IMR-90 (cell line): ENCODE measurements around the gene GLIS1. TPM values are rescaled to one million over a fixed set of nuclear protein-coding genes. Genes with fewer than 3 reads are reported as not detected.

Experiments
- ATAC-seq: fragments of 200-7000 bp; cut with Tn5 transposase; 2 replicates; pipeline ENCODE4 v1.9.1; 2020; ENCODE audit warnings: low read depth, mild to moderate bottlenecking, moderate library complexity
- BruUV-seq: library from RNA; stranded (reverse); fragments of 400-500 nt; replicated peaks from 2 replicates; lab custom pipeline; 2021; lab: Mats Ljungman, UMichigan
- CTCF ChIA-PET: fragments of 300-600 bp; formaldehyde crosslinking; extraction: SDS; loops from one replicate; lab custom pipeline; 2021; ENCODE audit warnings: antibody characterized with exemption; lab: Yijun Ruan, JAX
- POLR2A ChIA-PET: fragments of 300-600 bp; sonication (Branson Sonifier 250); formaldehyde crosslinking; loops from one replicate; lab custom pipeline; 2022; ENCODE audit warnings: antibody characterized with exemption; ENCODE audit not compliant: unreplicated experiment; lab: Charles Lee
- DNase-seq: peaks from one replicate; pipeline ENCODE4 v3.0.0; 2013
- H2AFZ ChIP-seq: replicated peaks from 2 replicates; pipeline ENCODE3; 2013; ENCODE audit warnings: low read length, mild to moderate bottlenecking; ENCODE audit not compliant: poor library complexity
- H2AK5ac ChIP-seq: 2 replicates; pipeline ENCODE4 v1.6.1; 2013; ENCODE audit warnings: low read depth, low read length, inconsistent platforms
- H2AK9ac ChIP-seq: replicated peaks from 2 replicates; pipeline ENCODE3; 2013; ENCODE audit warnings: mild to moderate bottlenecking, low read depth, low read length, moderate library complexity; ENCODE audit not compliant: poor library complexity
- H2BK120ac ChIP-seq: 2 replicates; pipeline ENCODE4 v1.6.1; 2013; ENCODE audit warnings: low read depth, low read length, inconsistent platforms
- H2BK15ac ChIP-seq: 3 replicates; pipeline ENCODE4 v1.6.1; 2013; ENCODE audit warnings: low read depth, low read length, inconsistent platforms
- H2BK20ac ChIP-seq: 2 replicates; pipeline ENCODE4 v1.6.1; 2013; ENCODE audit warnings: low read depth, mild to moderate bottlenecking, inconsistent platforms, low read length, moderate library complexity
- H2BK5ac ChIP-seq: 2 replicates; pipeline ENCODE4 v1.6.1; 2013; ENCODE audit warnings: mild to moderate bottlenecking, low read depth, low read length, inconsistent platforms; ENCODE audit not compliant: poor library complexity, severe bottlenecking
- H3K14ac ChIP-seq: replicated peaks from 2 replicates; pipeline ENCODE4 v1.6.1; 2013; ENCODE audit warnings: low read depth, low read length, inconsistent platforms
- H3K18ac ChIP-seq: 2 replicates; pipeline ENCODE4 v1.6.1; 2013; ENCODE audit warnings: low read depth, low read length, control low read depth
- H3K23ac ChIP-seq: 2 replicates; pipeline ENCODE4 v1.6.1; 2013; ENCODE audit warnings: low read depth, low read length, inconsistent platforms
- H3K27ac ChIP-seq: 2 replicates; pipeline ENCODE4 v1.5.1; 2013; ENCODE audit warnings: mild to moderate bottlenecking, control low read depth, low read length; ENCODE audit not compliant: insufficient read depth
- H3K27me3 ChIP-seq: 2 replicates; pipeline ENCODE4 v1.6.1; 2013; ENCODE audit warnings: low read length; ENCODE audit not compliant: control insufficient read depth, insufficient read depth
- H3K36me3 ChIP-seq: 2 replicates; pipeline ENCODE4 v1.6.1; 2013; ENCODE audit warnings: low read length, mixed read lengths; ENCODE audit not compliant: control insufficient read depth, insufficient read depth
- H3K4ac ChIP-seq: 2 replicates; pipeline ENCODE4 v1.6.1; 2013; ENCODE audit warnings: low read depth, low read length, inconsistent platforms
- H3K4me1 ChIP-seq: 2 replicates; pipeline ENCODE4 v1.6.1; 2013; ENCODE audit warnings: low read length, mixed read lengths; ENCODE audit not compliant: control insufficient read depth, insufficient read depth
- H3K4me2 ChIP-seq: 2 replicates; pipeline ENCODE4 v1.6.1; 2013; ENCODE audit warnings: low read depth, mild to moderate bottlenecking, control low read depth, low read length, moderate library complexity
- H3K4me3 ChIP-seq: 2 replicates; pipeline ENCODE4 v1.5.1; 2013; ENCODE audit warnings: low read depth, mild to moderate bottlenecking, control low read depth, low read length, moderate library complexity; ENCODE audit not compliant: insufficient read depth
- H3K56ac ChIP-seq: 2 replicates; pipeline ENCODE4 v1.6.1; 2013; ENCODE audit warnings: low read length, inconsistent platforms; ENCODE audit not compliant: insufficient read depth; ENCODE audit errors: extremely low read depth
- H3K79me1 ChIP-seq, 2 experiments: 2 replicates each; pipeline ENCODE4 v1.6.1; 2013; ENCODE audit warnings: low read length in 2 of 2, inconsistent platforms in 1 of 2, low read depth in 1 of 2
- H3K9ac ChIP-seq: 2 replicates; pipeline ENCODE4 v1.6.1; 2013; ENCODE audit warnings: low read depth, low read length, control low read depth
- H3K9me1 ChIP-seq: 2 replicates; pipeline ENCODE4 v1.6.1; 2013; ENCODE audit warnings: low read length, inconsistent platforms; ENCODE audit not compliant: insufficient read depth
- H3K9me3 ChIP-seq: 2 replicates; pipeline ENCODE4 v1.6.1; 2013; ENCODE audit warnings: low read length; ENCODE audit not compliant: control insufficient read depth, insufficient read depth
- H4K20me1 ChIP-seq: 2 replicates; pipeline ENCODE4 v1.6.1; 2013; ENCODE audit warnings: low read length, inconsistent platforms; ENCODE audit not compliant: insufficient read depth
- H4K5ac ChIP-seq: 2 replicates; pipeline ENCODE4 v1.6.1; 2013; ENCODE audit warnings: mild to moderate bottlenecking, low read depth, low read length, control low read depth
- H4K8ac ChIP-seq, 2 experiments: 2 replicates each; pipeline ENCODE4 v1.6.1; 2013; ENCODE audit warnings: low read depth in 2 of 2, low read length in 2 of 2, control low read depth in 1 of 2, inconsistent platforms in 1 of 2
- H4K91ac ChIP-seq: 2 replicates; pipeline ENCODE4 v1.6.1; 2013; ENCODE audit warnings: low read depth, low read length, inconsistent platforms; ENCODE audit not compliant: insufficient read depth
- BHLHE40 ChIP-seq: fragments of 150-350 bp; IDR thresholded peaks from 2 replicates; pipeline ENCODE4 v1.6.1; 2016; ENCODE audit warnings: mild to moderate bottlenecking, low read depth, low read length
- CEBPB ChIP-seq: IDR thresholded peaks from 2 replicates; pipeline ENCODE4 v1.6.1; 2012; ENCODE audit warnings: low read depth, low read length, improper control_type of control experiment
- CHD1 ChIP-seq: IDR thresholded peaks from 2 replicates; pipeline ENCODE4 v1.6.1; 2012; ENCODE audit warnings: low read depth, low read length, improper control_type of control experiment
- CTCF ChIP-seq: conservative IDR thresholded peaks from 2 replicates; pipeline ENCODE4 v1.5.1; 2012; ENCODE audit warnings: mild to moderate bottlenecking, low read depth, low read length, improper control_type of control experiment
- ELK1 ChIP-seq: fragments of 150-350 bp; IDR thresholded peaks from 2 replicates; pipeline ENCODE4 v1.6.1; 2016; ENCODE audit warnings: low read depth, mild to moderate bottlenecking, low read length, moderate library complexity, borderline replicate concordance
- FOS ChIP-seq: fragments of 150-350 bp; IDR thresholded peaks from 2 replicates; pipeline ENCODE4 v1.6.1; 2016; ENCODE audit warnings: low read depth, low read length
- MAFK ChIP-seq: IDR thresholded peaks from 2 replicates; pipeline ENCODE4 v1.6.1; 2012; ENCODE audit warnings: low read depth, low read length, improper control_type of control experiment
- MAZ ChIP-seq: IDR thresholded peaks from 2 replicates; pipeline ENCODE4 v1.6.1; 2012; ENCODE audit warnings: low read depth, mild to moderate bottlenecking, low read length, improper control_type of control experiment, moderate library complexity, borderline replicate concordance
- MXI1 ChIP-seq: IDR thresholded peaks from 2 replicates; pipeline ENCODE4 v1.6.1; 2012; ENCODE audit warnings: low read depth, mild to moderate bottlenecking, low read length, moderate library complexity, borderline replicate concordance
- POLR2A ChIP-seq: IDR thresholded peaks from 2 replicates; pipeline ENCODE4 v1.6.1; 2012; ENCODE audit warnings: mild to moderate bottlenecking, low read depth, low read length
- RAD21 ChIP-seq: IDR thresholded peaks from 2 replicates; pipeline ENCODE4 v1.6.1; 2012; ENCODE audit warnings: low read length, improper control_type of control experiment
- RCOR1 ChIP-seq: IDR thresholded peaks from 2 replicates; pipeline ENCODE4 v1.6.1; 2012; ENCODE audit warnings: mild to moderate bottlenecking, low read length, improper control_type of control experiment; ENCODE audit not compliant: insufficient replicate concordance
- RFX5 ChIP-seq: IDR thresholded peaks from 2 replicates; pipeline ENCODE4 v1.8.0; 2012; ENCODE audit warnings: low read depth, mild to moderate bottlenecking, low read length, moderate library complexity
- SMC3 ChIP-seq: fragments of 150-350 bp; IDR thresholded peaks from 2 replicates; pipeline ENCODE4 v1.6.1; 2016; ENCODE audit warnings: low read depth, mild to moderate bottlenecking, antibody characterized with exemption, low read length, moderate library complexity
- USF2 ChIP-seq: fragments of 150-350 bp; IDR thresholded peaks from 2 replicates; pipeline ENCODE4 v1.6.1; 2017; ENCODE audit warnings: mild to moderate bottlenecking, antibody characterized with exemption, low read length, low read depth
- WGBS, 2 experiments: methylation state at CpG; one replicate each; pipeline versions ENCODE4 v1.1.5 to v1.1.7; 2013; ENCODE audit warnings: missing lambda C conversion rate in 2 of 2; ENCODE audit not compliant: insufficient read length in 1 of 2; ENCODE audit errors: extremely low coverage in 2 of 2; 5-methylcytosine and 5-hydroxymethylcytosine counted together
- dilution Hi-C: fragments of 300-500 bp; cut with HindIII; formaldehyde crosslinking; loops from one replicate; pipeline ENCODE4 v1.14.3; 2018; ENCODE audit warnings: low sequenced_read_pairs; ENCODE audit not compliant: unreplicated experiment
- in situ Hi-C: fragments of 300-500 bp; cut with MboI; formaldehyde crosslinking; loops from 3 replicates; pipeline ENCODE4 v1.14.3; 2019; ENCODE audit warnings: low sequenced_read_pairs, inconsistent platforms, mixed read lengths
- intact Hi-C: fragments of 100-400 bp; cut with micrococcal nuclease; formaldehyde crosslinking; loops from 2 replicates; pipeline ENCODE4 v1.10.0; 2022
- polyA plus RNA-seq, 3 experiments: library from polyadenylated mRNA; depleted of rRNA; stranded (reverse); fragments of >200 nt; gene quantifications; 2 replicates each; pipeline ENCODE4 v1.2.3, GENCODE V29; 2012; ENCODE audit warnings: low replicate concordance in 1 of 3
- total RNA-seq: library from RNA; depleted of rRNA; stranded (reverse); fragments of >200 nt; gene quantifications from 2 replicates; pipeline ENCODE4 v1.2.3, GENCODE V29; 2012

The GLIS1 gene
- total and polyA plus RNA-seq, 2 of the 4 experiments (the other 2 are of a cell fraction), result 0.18 to 2.3 TPM

GRCh38 chr1:53663529-53664300 is 75.2 kb downstream of the GLIS1 start:
- H3K4me1 ChIP-seq, result no peaks in the 10 kb centered on the region
- no peak overlapping the region for H3K4me3 ChIP-seq
- no peak overlapping the region for H4K91ac ChIP-seq
- H3K23ac ChIP-seq, result no peak overlapping the region
- H4K20me1 ChIP-seq, result peaks cover 17% of the 10 kb centered on the region; the same call in 1 of the 2 replicates
- H2BK15ac ChIP-seq, result no peak overlapping the region
- H3K27me3 ChIP-seq, result peaks cover 9% of the 10 kb centered on the region
- H3K9ac ChIP-seq, result no peak overlapping the region
- no peak overlapping the region for H2AFZ ChIP-seq
- 93% methylated on average over 3 of the region's 15 CpGs; no CpG with 5 or more reads in 1 of the 2 experiments for WGBS, 2 experiments
- ChIA-PET CTCF (no interaction called here), POLR2A (no interaction called here)
- no peak for DNase-seq
- no peak for ATAC-seq
- no peaks in the 10 kb centered on the region; the same call in 1 of the 2 replicates for H3K36me3 ChIP-seq
- no peak overlapping the region for H3K56ac ChIP-seq
- H4K5ac ChIP-seq, result no peak overlapping the region
- H3K14ac ChIP-seq, result no peak overlapping the region
- no peak overlapping the region for H2AK9ac ChIP-seq
- in situ Hi-C loops (no loop called here), intact Hi-C loops (no loop called here), dilution Hi-C loops (no loop called here)
- H3K9me1 ChIP-seq, result 0 out of 2 replicates have a peak, but pooled peaks cover 4% of the 10 kb centered on the region
- no peaks in the 10 kb centered on the region for H3K9me3 ChIP-seq
- TF ChIP-seq MAZ (no peak), ELK1 (no peak), USF2 (no peak), CEBPB (no peak), RFX5 (no peak), BHLHE40 (no peak), POLR2A (no peak), MAFK (no peak), MXI1 (no peak), SMC3 (no peak), CTCF (no peak), FOS (no peak), CHD1 (no peak), RCOR1 (no peak), RAD21 (no peak)
- H3K18ac ChIP-seq, result no peak overlapping the region
- no peak overlapping the region for H2AK5ac ChIP-seq
- no peak overlapping the region for H3K27ac ChIP-seq
- no peak overlapping the region for H3K4ac ChIP-seq
- no peak overlapping the region for H4K8ac ChIP-seq
- peaks cover 0 to 1% of the 10 kb centered on the region in 2 experiments; a peak in 1 of 4 replicates for H3K79me1 ChIP-seq
- BruUV-seq, result no TSS peak
- H3K4me2 ChIP-seq, result no peak overlapping the region
- no peak overlapping the region for H2BK5ac ChIP-seq
- H2BK120ac ChIP-seq, result no peak overlapping the region
- H2BK20ac ChIP-seq, result no peak overlapping the region
